Measurements from ENCODE around the gene SPATA1.
"Not testable (repeated sequence)": the region's sequence is repeated elsewhere in the genome, so short reads cannot be mapped to it uniquely, and the experiment has no call there.

Gene SPATA1

GRCh38 chr1:84587099-84587498 is 80.9 kb downstream of the SPATA1 start:
- DNase-seq (ENCODE audit: low read depth in 3 of 3) = no peak

- DNase-seq (ENCODE audit: low read depth in 3 of 3) = not testable (repeated sequence)
Measured at GRCh38 chr1:84594959-84595358, 88.8 kb downstream of the SPATA1 start.

- no peak for DNase-seq (ENCODE audit: low read depth in 3 of 3)
Measured at GRCh38 chr1:84597011-84597410, 90.8 kb downstream of the SPATA1 start.

GRCh38 chr1:84598418-84598817 is 92.2 kb downstream of the SPATA1 start:
- no peak for DNase-seq (ENCODE audit: low read depth in 3 of 3)

- DNase-seq (ENCODE audit: low read depth in 3 of 3) = no peak
Measured at GRCh38 chr1:84598846-84599741, 92.9 kb downstream of the SPATA1 start.

- no peak for DNase-seq (ENCODE audit: low read depth in 3 of 3)
Measured at GRCh38 chr1:84600796-84601195, 94.6 kb downstream of the SPATA1 start.

- no peak for DNase-seq (ENCODE audit: low read depth in 3 of 3)
Measured at GRCh38 chr1:84603223-84603622, 97.0 kb downstream of the SPATA1 start.

GRCh38 chr1:84603941-84604830 is 98.0 kb downstream of the SPATA1 start:
- no peak for DNase-seq (ENCODE audit: low read depth in 3 of 3)

- DNase-seq (ENCODE audit: low read depth in 3 of 3) = no peak
Measured at GRCh38 chr1:84605157-84605556, 99.0 kb downstream of the SPATA1 start.

GRCh38 chr1:84606977-84607376 is 100.8 kb downstream of the SPATA1 start:
- no peak for DNase-seq (ENCODE audit: low read depth in 3 of 3)

- no peak for DNase-seq (ENCODE audit: low read depth in 3 of 3)
Measured at GRCh38 chr1:84611091-84611490, 104.9 kb downstream of the SPATA1 start.

GRCh38 chr1:84611796-84612195 is 105.6 kb downstream of the SPATA1 start:
- no peak for DNase-seq (ENCODE audit: low read depth in 3 of 3)

GRCh38 chr1:84613026-84613425 is 106.8 kb downstream of the SPATA1 start:
- no peak for DNase-seq (ENCODE audit: low read depth in 3 of 3)

GRCh38 chr1:84613887-84614286 is 107.7 kb downstream of the SPATA1 start:
- no peak for DNase-seq (ENCODE audit: low read depth in 3 of 3)

- no peak for DNase-seq (ENCODE audit: low read depth in 3 of 3)
Measured at GRCh38 chr1:84615790-84616189, 109.6 kb downstream of the SPATA1 start.
